Lower lobe of right lung (tissue), 2 donors: ENCODE measurements around the gene AHNAK2. TPM values are rescaled to one million over a fixed set of nuclear protein-coding genes. Genes with fewer than 3 reads are reported as not detected.

Experiments used
- ATAC-seq, 2 donors: fragments of 200-7000 bp; cut with Tn5 transposase; one replicate each; pipeline ENCODE4 v1.9.1; 2020 to 2022; ENCODE audit warnings: mild to moderate bottlenecking in 2 of 2, moderate library complexity in 2 of 2
- DNase-seq: peaks from one replicate; pipeline ENCODE4 v3.0.0-alpha.2; 2020
- H3K27ac ChIP-seq: fragments of 200-600 bp; one replicate; pipeline ENCODE4 v1.8.0; 2022
- H3K27me3 ChIP-seq: fragments of 200-600 bp; one replicate; pipeline ENCODE4 v1.8.0; 2022; ENCODE audit warnings: low read depth
- H3K36me3 ChIP-seq: fragments of 200-600 bp; one replicate; pipeline ENCODE4 v1.8.0; 2022; ENCODE audit warnings: mild to moderate bottlenecking
- H3K4me1 ChIP-seq: fragments of 200-600 bp; one replicate; pipeline ENCODE4 v1.8.0; 2022
- H3K4me3 ChIP-seq: fragments of 200-600 bp; one replicate; pipeline ENCODE4 v1.8.0; 2022; ENCODE audit warnings: mild to moderate bottlenecking
- H3K9me3 ChIP-seq: fragments of 200-600 bp; one replicate; pipeline ENCODE4 v1.8.0; 2022
- intact Hi-C: fragments of 100-400 bp; cut with DNase I; formaldehyde crosslinking; loops from one replicate; pipeline ENCODE4 v1.11.0; 2022
- total RNA-seq: library from RNA; stranded (reverse); fragmentation: NEBNext Ultra II Directional; extraction: Animal tissue kit (Norgen Biotek cat#: 25700); gene quantifications from one replicate; pipeline ENCODE4 v1.2.1, GENCODE V29; 2021
- TF ChIP-seq, protein P1 (sequence below): fragments of 200-600 bp; IDR thresholded peaks from one replicate; pipeline ENCODE4 v1.8.0; 2022; ENCODE audit warnings: antibody characterized with exemption, mild to moderate bottlenecking
- donor health status: DM: no; HTN: yes; CAD: no; lungs with severe emphysema.

Gene AHNAK2
- total RNA-seq, 1 donor from 2014 or later, result 10.8 TPM

DNA sequence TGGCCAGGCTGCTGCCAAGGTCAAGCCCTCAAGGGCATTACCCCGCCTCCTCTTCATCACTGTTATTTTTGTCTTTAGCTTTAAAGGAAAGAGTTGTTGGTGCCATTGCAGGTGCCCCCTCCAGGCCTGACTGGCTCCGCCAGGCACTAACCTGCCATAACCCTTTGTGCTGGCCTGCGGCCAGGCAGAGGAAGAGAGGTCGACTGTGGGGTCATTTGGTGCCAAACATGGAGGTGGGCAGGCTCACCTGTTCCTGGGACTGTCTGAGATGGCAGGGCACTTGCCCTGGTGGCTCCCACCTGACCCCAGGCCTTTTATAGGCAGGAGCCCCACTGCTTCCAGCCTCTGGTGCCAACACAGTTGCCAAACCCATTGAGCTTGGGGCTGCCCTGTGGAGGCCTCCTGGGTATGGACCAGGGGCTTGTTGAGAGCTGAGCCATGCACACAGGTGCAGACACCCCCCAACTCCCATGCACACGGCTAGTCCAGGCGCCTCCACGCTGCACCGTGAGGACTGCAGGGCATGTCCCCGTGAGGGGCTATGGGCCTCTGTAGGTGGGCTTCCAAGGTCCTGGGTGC lies 82.9 kb downstream of the AHNAK2 start:
- H3K4me3 ChIP-seq, result peak overlapping the region; percentile 39
- intact Hi-C loops, result no loop called here
- H3K27ac ChIP-seq, result no peak overlapping the region
- H3K9me3 ChIP-seq, result no peaks in the 10 kb centered on the region
- ATAC-seq, result peak in 1 of 2 donors; percentile 1
- no peaks in the 10 kb centered on the region for H3K27me3 ChIP-seq
- TF ChIP-seq, protein P1, sequence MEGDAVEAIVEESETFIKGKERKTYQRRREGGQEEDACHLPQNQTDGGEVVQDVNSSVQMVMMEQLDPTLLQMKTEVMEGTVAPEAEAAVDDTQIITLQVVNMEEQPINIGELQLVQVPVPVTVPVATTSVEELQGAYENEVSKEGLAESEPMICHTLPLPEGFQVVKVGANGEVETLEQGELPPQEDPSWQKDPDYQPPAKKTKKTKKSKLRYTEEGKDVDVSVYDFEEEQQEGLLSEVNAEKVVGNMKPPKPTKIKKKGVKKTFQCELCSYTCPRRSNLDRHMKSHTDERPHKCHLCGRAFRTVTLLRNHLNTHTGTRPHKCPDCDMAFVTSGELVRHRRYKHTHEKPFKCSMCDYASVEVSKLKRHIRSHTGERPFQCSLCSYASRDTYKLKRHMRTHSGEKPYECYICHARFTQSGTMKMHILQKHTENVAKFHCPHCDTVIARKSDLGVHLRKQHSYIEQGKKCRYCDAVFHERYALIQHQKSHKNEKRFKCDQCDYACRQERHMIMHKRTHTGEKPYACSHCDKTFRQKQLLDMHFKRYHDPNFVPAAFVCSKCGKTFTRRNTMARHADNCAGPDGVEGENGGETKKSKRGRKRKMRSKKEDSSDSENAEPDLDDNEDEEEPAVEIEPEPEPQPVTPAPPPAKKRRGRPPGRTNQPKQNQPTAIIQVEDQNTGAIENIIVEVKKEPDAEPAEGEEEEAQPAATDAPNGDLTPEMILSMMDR, result no peak
- H3K4me1 ChIP-seq, result peaks cover 18% of the 10 kb centered on the region
- H3K36me3 ChIP-seq, result peaks cover 4% of the 10 kb centered on the region
- no peak for DNase-seq

DNA sequence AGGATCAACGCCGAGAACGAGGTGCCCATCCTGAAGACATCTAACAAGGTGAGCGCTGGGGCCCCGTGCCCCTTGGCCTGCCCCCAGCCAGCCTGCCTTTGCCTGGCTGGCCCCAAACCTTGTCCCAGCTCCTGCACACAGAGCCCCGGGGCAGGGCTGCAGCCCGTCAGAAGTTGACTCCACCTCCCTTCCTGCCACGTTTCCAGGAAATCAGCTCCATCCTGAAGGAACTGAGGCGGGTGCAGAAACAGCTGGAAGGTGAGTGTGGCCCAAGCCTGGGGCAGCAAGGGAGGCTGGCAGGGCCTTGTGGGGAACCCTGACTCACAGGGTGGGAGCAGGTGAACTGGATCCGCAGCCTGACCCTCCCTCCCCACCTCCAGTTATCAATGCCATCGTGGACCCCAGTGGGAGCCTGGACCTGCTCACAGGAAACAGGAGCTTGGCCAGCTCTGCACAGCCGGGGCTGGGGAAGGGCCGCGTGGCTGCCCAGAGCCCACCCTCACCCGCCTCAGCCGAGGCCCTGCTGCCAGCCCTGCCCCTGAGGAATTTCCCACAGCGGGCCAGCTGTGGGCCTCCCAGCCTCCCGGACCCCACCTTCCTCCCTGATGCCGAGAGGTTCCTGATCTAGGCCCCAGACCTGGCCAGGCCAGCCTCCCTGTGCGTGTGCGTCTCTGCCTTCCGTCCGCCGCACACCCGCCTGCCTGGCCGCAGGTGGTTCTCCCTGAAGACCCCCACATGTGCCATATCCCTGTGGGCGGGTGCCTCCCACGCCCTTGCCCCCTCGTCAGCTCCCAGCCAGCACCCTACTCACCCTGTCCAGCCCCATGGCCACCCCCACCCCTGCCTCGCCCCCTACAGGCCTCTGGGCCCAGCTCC lies 83.6 kb downstream of the AHNAK2 start:
- Histone ChIP-seq H3K9me3 (no peaks in the 10 kb centered on the region), H3K4me1 (peaks cover 18% of the 10 kb centered on the region), H3K27ac (no peak overlapping the region), H3K27me3 (no peaks in the 10 kb centered on the region), H3K4me3 (no peak overlapping the region), H3K36me3 (peaks cover 4% of the 10 kb centered on the region)
- intact Hi-C loops, result no loop called here
- no peak for ATAC-seq
- no peak for DNase-seq
- TF ChIP-seq, protein P1, result no peak

DNA sequence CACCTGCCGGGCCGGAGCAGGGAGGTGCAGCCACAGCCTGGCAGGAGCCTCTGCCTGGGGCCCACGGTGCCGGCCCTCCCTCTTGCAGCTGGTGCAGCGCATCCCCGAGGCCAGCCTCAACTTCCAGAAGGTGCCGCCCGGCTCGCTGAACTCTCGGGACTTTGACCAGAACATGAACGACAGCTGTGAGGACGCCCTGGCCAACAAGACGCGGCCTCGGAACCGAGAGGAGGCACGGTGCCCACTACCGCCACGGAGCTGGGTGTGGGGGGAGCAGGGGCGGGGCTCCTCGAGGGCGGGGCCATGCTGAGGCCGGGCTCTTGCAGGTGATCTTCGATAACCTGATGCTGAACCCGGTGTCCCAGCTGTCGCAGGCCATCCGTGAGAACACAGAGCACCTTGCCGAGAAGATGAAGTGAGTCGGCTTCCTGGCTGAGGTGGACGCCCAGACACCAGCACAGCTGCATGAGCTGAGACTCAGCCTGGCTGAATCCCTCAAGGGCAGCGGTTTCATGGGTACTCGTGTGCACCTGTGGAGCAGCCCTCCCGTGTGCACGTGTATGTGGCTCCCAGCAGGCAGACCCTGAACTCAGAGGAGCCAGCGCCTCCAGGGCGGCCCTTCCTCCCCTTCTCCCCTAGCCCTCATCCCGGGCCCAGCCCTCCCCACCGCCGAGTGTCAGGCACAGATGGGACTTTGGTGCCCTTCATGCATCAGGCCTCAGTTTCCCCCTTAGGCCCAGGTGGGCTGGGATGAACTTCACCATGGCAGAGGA lies 84.6 kb downstream of the AHNAK2 start:
- H3K4me3 ChIP-seq, result no peak overlapping the region
- H3K27ac ChIP-seq, result no peak overlapping the region
- TF ChIP-seq, protein P1, result no peak
- peaks cover 9% of the 10 kb centered on the region for H3K36me3 ChIP-seq
- H3K4me1 ChIP-seq, result peaks cover 18% of the 10 kb centered on the region
- H3K9me3 ChIP-seq, result no peaks in the 10 kb centered on the region
- no peak for ATAC-seq
- DNase-seq, result peak; percentile 44
- intact Hi-C loops, result no loop called here
- H3K27me3 ChIP-seq, result no peaks in the 10 kb centered on the region

DNA sequence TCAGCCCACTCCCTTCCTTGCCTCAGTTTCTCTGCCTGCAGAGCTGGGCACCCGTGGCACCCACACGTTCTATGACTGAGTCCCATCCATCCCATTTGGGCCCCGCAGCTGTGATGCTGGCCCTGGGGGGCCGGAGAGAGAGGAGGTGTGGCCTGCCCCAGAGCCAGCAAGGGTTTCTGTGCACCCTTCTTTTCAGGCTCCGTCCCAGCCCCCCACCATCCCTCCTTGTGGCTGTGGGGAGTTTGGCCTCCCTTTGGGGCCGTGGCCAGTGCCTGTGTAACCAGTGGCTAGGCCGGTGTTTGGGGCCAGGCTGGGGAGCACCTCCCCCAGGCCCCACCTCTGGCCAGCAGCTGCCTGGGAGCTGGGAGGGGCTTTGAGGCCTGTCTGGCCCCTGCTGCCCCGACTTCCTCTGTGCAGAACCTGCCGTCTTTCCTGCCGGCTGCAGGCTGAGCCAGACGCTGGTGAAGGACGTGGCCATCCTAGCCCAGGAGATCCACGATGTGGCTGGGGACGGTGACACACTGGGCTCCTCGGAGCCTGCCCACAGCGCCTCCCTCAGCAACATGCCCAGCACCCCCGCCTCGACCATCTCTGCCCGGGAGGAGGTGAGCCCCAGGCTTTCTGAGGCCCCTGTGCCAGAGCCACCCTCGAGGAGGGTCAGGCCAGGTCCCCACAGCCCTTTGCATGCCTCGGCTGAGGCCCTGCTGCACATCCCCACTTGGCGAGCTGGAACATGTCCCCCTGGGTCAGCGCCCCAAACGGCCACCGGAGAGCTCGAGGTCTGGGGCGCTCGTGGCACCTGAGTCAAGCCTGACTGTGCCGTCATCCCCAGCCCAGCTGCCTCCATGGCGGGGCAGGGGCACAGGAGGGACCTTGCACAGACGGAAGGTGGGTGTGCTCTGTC lies 85.4 kb downstream of the AHNAK2 start:
- DNase-seq, result no peak
- intact Hi-C loops, result no loop called here

More for the DNA sequence above, 85.4 kb downstream of the AHNAK2 start:
- peaks cover 18% of the 10 kb centered on the region for H3K4me1 ChIP-seq
- H3K36me3 ChIP-seq, result peaks cover 17% of the 10 kb centered on the region
- no peaks in the 10 kb centered on the region for H3K9me3 ChIP-seq
- H3K4me3 ChIP-seq, result no peak overlapping the region
- no peaks in the 10 kb centered on the region for H3K27me3 ChIP-seq
- no peak for ATAC-seq
- TF ChIP-seq, protein P1, result no peak
- H3K27ac ChIP-seq, result no peak overlapping the region
